Right lobe of liver (tissue), 6 donors: ENCODE results near the gene UQCC2. TPM values are rescaled to one million over a fixed set of nuclear protein-coding genes. Genes with fewer than 3 reads are reported as not detected.

Source experiments
- ATAC-seq, 4 donors: fragments of 200-7000 bp; cut with Tn5 transposase; one replicate each; pipeline ENCODE4 v1.9.1; 2020; ENCODE audit warnings: mild to moderate bottlenecking in 4 of 4, moderate library complexity in 4 of 4
- DNase-seq, 3 donors: peaks; one replicate each; pipeline ENCODE4 v3.0.0-alpha.2; 2020
- H3K27ac ChIP-seq, 3 donors: fragments of 200-600 bp; one replicate each; pipeline ENCODE4 v1.8.0; 2022
- H3K27me3 ChIP-seq, 2 donors: fragments of 200-600 bp; one replicate each; pipeline ENCODE4 v1.8.0; 2022
- H3K36me3 ChIP-seq, 4 donors: fragments of 200-600 bp; sonication (generic) in 1 of 4; one replicate each; pipeline versions ENCODE4 v1.5.1 to v1.8.0; 2017 to 2022; ENCODE audit warnings: control low read depth in 1 of 4
- H3K4me1 ChIP-seq, 4 donors: fragments of 200-600 bp; sonication (generic) in 1 of 4; one replicate each; pipeline versions ENCODE4 v1.5.1 to v1.8.0; 2017 to 2022; ENCODE audit warnings: control low read depth in 1 of 4
- H3K4me3 ChIP-seq, 3 donors: fragments of 200-600 bp; one replicate each; pipeline ENCODE4 v1.8.0; 2022
- H3K9me3 ChIP-seq, 4 donors: fragments of 200-600 bp; sonication (generic) in 1 of 4; one replicate each; pipeline versions ENCODE4 v1.5.1 to v1.8.0; 2017 to 2022; ENCODE audit warnings: control low read depth in 1 of 4
- POLR2A ChIP-seq: fragments of 450-650 bp; IDR thresholded peaks from one replicate; pipeline ENCODE4 v1.6.1; 2017; ENCODE audit warnings: antibody characterized with exemption, mild to moderate bottlenecking
- WGBS: methylation state at CpG from one replicate; pipeline ENCODE4 v1.1.6; 2018; ENCODE audit warnings: low coverage, low lambda C conversion rate; ENCODE audit not compliant: insufficient coverage; ENCODE audit errors: missing lambda C conversion rate; 5-methylcytosine and 5-hydroxymethylcytosine counted together
- intact Hi-C, 2 donors: fragments of 100-400 bp; cut with DNase I; formaldehyde crosslinking; loops; one replicate each; pipeline versions ENCODE4 v1.11.2 to v1.14.1; 2022
- total RNA-seq, 6 experiments: library from RNA; depleted of rRNA in 2 of 6; stranded (reverse); fragments of >200 nt in 2 of 6; fragmentation: NEBNext Ultra II Directional in 3 of 6; extraction: Animal tissue kit (Norgen Biotek cat#: 25700) in 3 of 6; gene quantifications; one replicate each; pipeline versions ENCODE4 v1.1.0 to v1.2.4, GENCODE V29; 2016 to 2023
- TF ChIP-seq, protein P1 (sequence below), 4 donors: fragments of 200-600 bp in 3 of 4; fragments of 450-650 bp in 1 of 4; IDR thresholded peaks; one replicate each; pipeline versions ENCODE4 v1.5.1 to v1.8.0; 2016 to 2022; ENCODE audit warnings: antibody characterized with exemption in 4 of 4, mild to moderate bottlenecking in 2 of 4
- donor health status: DM: no; HTN: yes; CAD: no.
- donor health status: DM: no; HTN: no; CAD: no.
- donor health status: DM: no; HTN: no; CAD: no.
- donor health status: DM: no; HTN: yes; CAD: no.
- donor health status: DM: no; HTN: yes; CAD: no.

Gene UQCC2
- total RNA-seq, 6 experiments from 2014 or later = 23.7 to 38.4 (median 31.5) TPM

DNA sequence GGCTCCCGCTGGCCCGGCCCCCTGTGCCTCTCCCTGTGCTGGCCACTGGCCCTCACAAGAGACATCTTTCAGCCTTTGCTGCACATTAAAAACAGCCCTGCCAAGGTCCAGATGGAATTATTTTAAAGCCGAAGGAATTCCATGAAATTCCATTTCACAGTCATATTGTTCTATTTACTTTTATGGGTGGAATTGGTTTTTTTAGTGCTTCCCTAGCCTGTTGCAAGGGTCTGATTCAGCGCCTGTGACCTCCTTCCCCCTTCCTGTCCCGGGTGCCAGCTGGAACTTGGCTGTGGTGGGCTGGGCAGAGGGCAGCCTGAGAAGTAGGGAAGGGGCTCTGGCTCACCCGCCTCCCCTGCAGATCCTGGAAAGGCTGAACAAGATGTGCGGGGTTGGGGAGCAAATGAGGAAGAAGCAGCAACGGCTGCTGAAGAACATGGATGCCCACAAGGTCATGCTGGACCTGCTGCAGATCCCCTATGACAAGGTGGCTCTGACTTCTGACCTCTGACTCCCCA, 34.3 kb downstream of the UQCC2 start:
- DNase-seq = no peak

DNA sequence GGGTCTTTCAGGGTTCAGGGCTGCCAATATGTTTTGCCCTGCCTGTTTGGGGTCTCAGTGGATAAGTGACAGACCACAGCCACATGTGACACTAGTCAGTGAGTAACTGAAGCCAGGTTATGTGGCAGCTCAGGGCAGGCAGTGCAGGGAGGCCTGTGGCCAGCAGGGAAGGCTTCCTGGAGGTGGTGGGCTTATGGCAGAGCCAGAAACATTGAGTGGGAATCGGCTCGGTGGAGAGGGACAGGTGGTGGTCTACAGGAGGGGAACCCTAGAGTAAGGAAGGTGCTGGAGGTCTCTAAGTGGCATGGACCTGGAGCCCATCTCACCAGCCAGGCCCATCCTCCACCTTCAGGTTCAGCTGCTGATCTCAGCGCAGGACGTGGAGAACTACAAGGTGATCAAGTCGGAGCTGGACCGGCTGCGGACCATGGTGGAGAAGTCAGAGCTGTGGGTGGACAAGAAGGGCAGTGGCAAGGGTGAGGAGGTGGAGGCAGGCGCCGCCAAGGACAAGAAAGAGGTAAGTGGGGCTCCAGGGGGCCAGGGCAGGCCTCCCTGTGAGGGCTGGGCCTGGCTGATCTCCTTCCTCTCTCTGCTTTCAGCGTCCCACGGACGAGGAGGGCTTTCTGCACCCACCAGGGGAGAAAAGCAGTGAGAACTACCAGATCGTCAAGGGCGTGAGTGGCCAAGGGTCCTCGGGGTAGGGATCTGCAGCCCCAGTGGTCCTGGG, 34.9 kb downstream of the UQCC2 start:
- no peak for DNase-seq
- intact Hi-C loops = no loop called here

More for the DNA sequence above, 34.3 kb downstream of the UQCC2 start:
- H3K4me3 ChIP-seq = no peak overlapping the region
- H3K27ac ChIP-seq = no peak overlapping the region
- intact Hi-C loops = no loop called here
- no peaks in the 10 kb centered on the region for H3K36me3 ChIP-seq
- H3K9me3 ChIP-seq = no peaks in the 10 kb centered on the region
- no peak for ATAC-seq
- TF ChIP-seq, protein P1, sequence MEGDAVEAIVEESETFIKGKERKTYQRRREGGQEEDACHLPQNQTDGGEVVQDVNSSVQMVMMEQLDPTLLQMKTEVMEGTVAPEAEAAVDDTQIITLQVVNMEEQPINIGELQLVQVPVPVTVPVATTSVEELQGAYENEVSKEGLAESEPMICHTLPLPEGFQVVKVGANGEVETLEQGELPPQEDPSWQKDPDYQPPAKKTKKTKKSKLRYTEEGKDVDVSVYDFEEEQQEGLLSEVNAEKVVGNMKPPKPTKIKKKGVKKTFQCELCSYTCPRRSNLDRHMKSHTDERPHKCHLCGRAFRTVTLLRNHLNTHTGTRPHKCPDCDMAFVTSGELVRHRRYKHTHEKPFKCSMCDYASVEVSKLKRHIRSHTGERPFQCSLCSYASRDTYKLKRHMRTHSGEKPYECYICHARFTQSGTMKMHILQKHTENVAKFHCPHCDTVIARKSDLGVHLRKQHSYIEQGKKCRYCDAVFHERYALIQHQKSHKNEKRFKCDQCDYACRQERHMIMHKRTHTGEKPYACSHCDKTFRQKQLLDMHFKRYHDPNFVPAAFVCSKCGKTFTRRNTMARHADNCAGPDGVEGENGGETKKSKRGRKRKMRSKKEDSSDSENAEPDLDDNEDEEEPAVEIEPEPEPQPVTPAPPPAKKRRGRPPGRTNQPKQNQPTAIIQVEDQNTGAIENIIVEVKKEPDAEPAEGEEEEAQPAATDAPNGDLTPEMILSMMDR (IDR thresholded peaks at IDR 0.05) = no peak
- TF ChIP-seq POLR2A = no peak
- H3K4me1 ChIP-seq = no peaks in the 10 kb centered on the region
- 50% methylated on average over 3 of the region's 8 CpGs for WGBS
- no peaks in the 10 kb centered on the region for H3K27me3 ChIP-seq

DNA sequence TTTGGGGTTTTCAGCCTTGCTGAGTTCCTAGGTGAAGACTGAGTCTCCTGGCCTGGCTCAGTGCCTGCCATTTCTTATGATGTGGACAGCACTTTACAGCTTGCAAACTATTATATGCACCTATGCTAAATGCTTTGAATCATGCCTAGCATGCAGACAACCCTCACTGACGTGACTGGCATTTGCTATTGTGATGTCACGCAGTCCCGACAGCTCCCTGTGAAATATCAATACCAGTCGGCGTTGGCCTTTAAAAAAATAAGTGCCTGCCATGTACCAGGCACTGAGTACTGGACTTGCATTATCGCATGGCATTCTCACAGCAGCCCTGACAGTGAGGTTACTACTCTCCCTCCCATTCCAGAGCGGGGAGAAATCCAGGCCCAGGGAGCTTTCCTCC, 35.5 kb downstream of the UQCC2 start:
- H3K36me3 ChIP-seq = no peaks in the 10 kb centered on the region
- 100% methylated on average over 2 of the region's 7 CpGs for WGBS
- H3K9me3 ChIP-seq = no peaks in the 10 kb centered on the region
- H3K27me3 ChIP-seq = no peaks in the 10 kb centered on the region
- DNase-seq (no peak), ATAC-seq (no peak)
- H3K4me1 ChIP-seq = no peaks in the 10 kb centered on the region
- intact Hi-C loops = no loop called here
- H3K4me3 ChIP-seq = no peak overlapping the region
- H3K27ac ChIP-seq = no peak overlapping the region
- TF ChIP-seq, protein P1 (IDR thresholded peaks at IDR 0.05) = no peak

More for the DNA sequence above, 34.9 kb downstream of the UQCC2 start:
- H3K4me3 ChIP-seq = no peak overlapping the region
- no peaks in the 10 kb centered on the region for H3K4me1 ChIP-seq
- H3K27ac ChIP-seq = no peak overlapping the region
- H3K9me3 ChIP-seq = no peaks in the 10 kb centered on the region
- H3K27me3 ChIP-seq = no peaks in the 10 kb centered on the region
- WGBS = 82% methylated on average over 5 of the region's 15 CpGs
- TF ChIP-seq, protein P1 (IDR thresholded peaks at IDR 0.05) = no peak
- no peak for TF ChIP-seq POLR2A
- no peak for ATAC-seq
- no peaks in the 10 kb centered on the region for H3K36me3 ChIP-seq

DNA sequence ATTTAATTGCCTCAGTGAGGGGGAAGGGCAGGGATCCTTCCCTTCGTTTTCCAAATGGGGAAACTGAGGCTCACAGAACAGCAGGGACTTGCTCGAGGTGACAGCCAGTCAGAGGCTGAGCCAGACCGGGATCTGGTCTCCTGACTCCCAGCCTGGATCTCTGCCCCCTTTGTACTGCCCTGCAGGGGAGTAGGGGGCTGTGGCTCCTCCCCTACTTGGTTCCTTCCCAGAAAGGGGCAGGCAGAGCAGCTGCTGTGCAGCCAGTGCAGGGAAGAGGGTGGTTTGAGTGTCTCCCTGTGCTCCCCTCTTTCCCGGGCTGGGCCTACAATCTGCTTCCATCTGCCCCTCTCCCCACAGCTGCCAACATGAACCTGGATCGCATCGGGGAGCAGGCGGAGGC, 37.6 kb downstream of the UQCC2 start:
- no peak for DNase-seq

More for the DNA sequence above, 37.6 kb downstream of the UQCC2 start:
- TF ChIP-seq, protein P1 (IDR thresholded peaks at IDR 0.05) = no peak
- TF ChIP-seq POLR2A = no peak
- Histone ChIP-seq H3K9me3 (no peaks in the 10 kb centered on the region), H3K36me3 (no peaks in the 10 kb centered on the region), H3K4me3 (no peak overlapping the region), H3K4me1 (no peaks in the 10 kb centered on the region), H3K27me3 (no peaks in the 10 kb centered on the region), H3K27ac (no peak overlapping the region)
- ATAC-seq = no peak
- 20% methylated on average over 1 of the region's 7 CpGs for WGBS
- intact Hi-C loops = no loop called here
